Left ventricle myocardium superior (tissue), 1 donor: Measurements from ENCODE around the gene TIMM50. TPM values are rescaled to one million over a fixed set of nuclear protein-coding genes. Genes with fewer than 3 reads are reported as not detected.
A peak's percentile ranks its signal among the peaks of the same experiment; 100 is the strongest.

Experiments used
- ATAC-seq: fragments of 200-7000 bp; cut with Tn5 transposase; one replicate; pipeline ENCODE4 v1.9.1; 2020; ENCODE audit warnings: mild to moderate bottlenecking, moderate library complexity
- DNase-seq: peaks from one replicate; pipeline ENCODE4 v3.0.0-alpha.2; 2020
- intact Hi-C: fragments of 100-400 bp; cut with micrococcal nuclease; formaldehyde crosslinking; loops from one replicate; pipeline ENCODE4 v1.11.0; 2022
- total RNA-seq: library from RNA; stranded (reverse); fragmentation: NEBNext Ultra II Directional; extraction: Animal tissue kit (Norgen Biotek cat#: 25700); gene quantifications from one replicate; pipeline ENCODE4 v1.2.1, GENCODE V29; 2021
- donor health status: DM: no; HTN: yes; CAD: no; lungs with severe emphysema.

The TIMM50 gene
- total RNA-seq, 1 donor from 2014 or later = 75.3 TPM

- intact Hi-C loops = no loop called here
- DNase-seq (no peak), ATAC-seq (no peak)
Observed at GRCh38 chr19:39496063-39496462, 15.4 kb downstream of the TIMM50 start.

GRCh38 chr19:39497701-39497995 is 17.0 kb downstream of the TIMM50 start:
- intact Hi-C loops = no loop called here
- no peak for DNase-seq
- ATAC-seq = no peak

GRCh38 chr19:39497996-39498797 is 17.6 kb downstream of the TIMM50 start:
- ATAC-seq (peak; percentile 49), DNase-seq (peak; percentile 43)
- intact Hi-C loops = no loop called here

GRCh38 chr19:39498798-39499642 is 18.4 kb downstream of the TIMM50 start, which contains the start of gene DLL3:
Gene DLL3 (plus strand): TSS chr19:39498947. CDS start chr19:39498975, 28 bp downstream.
- intact Hi-C loops = no loop called here
- no peak for DNase-seq
- no peak for ATAC-seq

- intact Hi-C loops = no loop called here
- no peak for ATAC-seq
- no peak for DNase-seq
Observed at GRCh38 chr19:39499932-39500331, 19.3 kb downstream of the TIMM50 start.

- ATAC-seq (no peak), DNase-seq (no peak)
- intact Hi-C loops = no loop called here
Observed at GRCh38 chr19:39500543-39500942, 19.9 kb downstream of the TIMM50 start.

GRCh38 chr19:39501340-39501739 is 20.7 kb downstream of the TIMM50 start:
- ATAC-seq (no peak), DNase-seq (no peak)
- intact Hi-C loops = no loop called here

- DNase-seq = peak; percentile 79
- intact Hi-C loops = no loop called here
- peak; percentile 79 for ATAC-seq
Observed at GRCh38 chr19:39502640-39503417, 22.2 kb downstream of the TIMM50 start.

- ATAC-seq (no peak), DNase-seq (no peak)
- intact Hi-C loops = no loop called here
Observed at GRCh38 chr19:39506598-39506943, 25.9 kb downstream of the TIMM50 start.

GRCh38 chr19:39506944-39507714 is 26.5 kb downstream of the TIMM50 start:
- intact Hi-C loops = no loop called here
- peak; percentile 57 for DNase-seq
- ATAC-seq = peak; percentile 64

- ATAC-seq (no peak), DNase-seq (no peak)
- intact Hi-C loops = no loop called here
Observed at GRCh38 chr19:39507715-39508364, 27.2 kb downstream of the TIMM50 start.

GRCh38 chr19:39508629-39509028 is 28.0 kb downstream of the TIMM50 start:
- intact Hi-C loops = no loop called here
- DNase-seq (no peak), ATAC-seq (no peak)

GRCh38 chr19:39509233-39509632 is 28.6 kb downstream of the TIMM50 start:
- ATAC-seq = no peak
- intact Hi-C loops = no loop called here

GRCh38 chr19:39512988-39513387 is 32.4 kb downstream of the TIMM50 start:
- intact Hi-C loops = no loop called here
- ATAC-seq (no peak), DNase-seq (no peak)

More at GRCh38 chr19:39509233-39509632, 28.6 kb downstream of the TIMM50 start:
- no peak for DNase-seq

GRCh38 chr19:39514840-39515550 is 34.4 kb downstream of the TIMM50 start, which contains the start of gene SELENOV:
Gene SELENOV (plus strand): TSS chr19:39515139. CDS start chr19:39515213, 74 bp downstream.
- DNase-seq (no peak), ATAC-seq (no peak)
- intact Hi-C loops = no loop called here

GRCh38 chr19:39515551-39516191 is 35.0 kb downstream of the TIMM50 start:
- no peak for ATAC-seq
- DNase-seq = no peak
- intact Hi-C loops = no loop called here

- intact Hi-C loops = no loop called here
- no peak for DNase-seq
Observed at GRCh38 chr19:39516270-39516669, 35.6 kb downstream of the TIMM50 start.

More at GRCh38 chr19:39516270-39516669, 35.6 kb downstream of the TIMM50 start:
- no peak for ATAC-seq
